ENCODE data around the gene UBE3A.
"Not testable (repeated sequence)": the region's sequence is repeated elsewhere in the genome, so short reads cannot be mapped to it uniquely, and the experiment has no call there.

Gene UBE3A

DNA sequence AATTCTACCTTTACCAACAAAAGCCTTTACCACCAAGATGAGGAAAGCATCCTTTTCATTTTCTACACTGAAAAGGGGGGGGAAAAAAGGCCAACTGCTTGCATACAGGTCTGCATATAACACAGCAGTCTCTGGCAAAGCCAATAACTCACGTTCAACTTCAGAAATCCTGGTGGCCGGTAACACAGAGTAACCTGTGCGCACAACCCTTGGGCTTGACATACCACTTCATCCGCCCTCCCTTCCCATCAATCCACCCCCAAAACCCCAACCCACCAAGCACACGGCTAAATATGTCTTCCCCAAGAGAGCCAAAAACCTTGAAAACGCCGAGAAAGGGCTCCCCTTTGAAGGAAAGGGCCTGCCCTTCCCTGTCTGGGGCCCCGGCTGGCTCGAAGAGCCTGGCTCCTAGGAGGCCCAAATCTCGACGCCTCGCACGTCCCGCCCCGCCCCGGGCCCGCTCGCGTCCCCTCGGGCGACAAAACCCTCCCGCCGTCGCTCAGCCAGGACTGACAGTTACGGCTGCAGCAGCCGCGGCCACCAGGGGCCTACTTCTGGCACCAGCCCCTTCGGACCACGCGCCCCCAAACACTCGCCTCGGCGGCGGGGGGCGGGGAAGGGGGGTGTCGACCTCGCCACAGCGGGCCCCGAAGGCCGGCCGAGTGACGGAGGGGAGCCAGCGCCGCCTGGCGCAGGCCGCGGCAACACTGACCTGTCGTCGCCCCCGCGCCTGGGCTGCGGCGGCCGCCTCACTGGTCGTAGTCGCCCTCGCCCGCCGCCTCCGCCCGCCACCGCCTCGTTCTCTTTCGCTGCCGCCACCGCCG, 835 bp downstream of the UBE3A start:
- DNase-seq: peak; percentile 70

DNA sequence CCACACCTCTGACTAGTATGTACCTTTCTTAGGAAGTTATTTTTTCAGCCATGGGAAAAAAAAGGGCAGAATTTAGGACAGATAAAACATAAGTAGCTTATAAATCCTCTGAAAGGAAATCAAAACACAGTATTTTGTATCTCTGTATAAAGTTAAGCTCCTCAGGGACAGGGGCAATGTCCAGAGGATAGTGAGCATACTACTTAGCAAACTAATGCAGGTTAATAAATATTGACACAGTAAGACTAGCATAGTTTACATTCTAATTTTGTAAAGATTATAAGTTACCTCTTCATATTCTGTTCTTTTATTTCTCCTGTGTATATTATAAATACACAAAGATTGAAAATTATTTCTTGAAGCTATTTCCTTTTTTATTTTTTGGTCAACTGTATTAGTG, 2.1 kb downstream of the UBE3A start:
- no peak for DNase-seq

DNA sequence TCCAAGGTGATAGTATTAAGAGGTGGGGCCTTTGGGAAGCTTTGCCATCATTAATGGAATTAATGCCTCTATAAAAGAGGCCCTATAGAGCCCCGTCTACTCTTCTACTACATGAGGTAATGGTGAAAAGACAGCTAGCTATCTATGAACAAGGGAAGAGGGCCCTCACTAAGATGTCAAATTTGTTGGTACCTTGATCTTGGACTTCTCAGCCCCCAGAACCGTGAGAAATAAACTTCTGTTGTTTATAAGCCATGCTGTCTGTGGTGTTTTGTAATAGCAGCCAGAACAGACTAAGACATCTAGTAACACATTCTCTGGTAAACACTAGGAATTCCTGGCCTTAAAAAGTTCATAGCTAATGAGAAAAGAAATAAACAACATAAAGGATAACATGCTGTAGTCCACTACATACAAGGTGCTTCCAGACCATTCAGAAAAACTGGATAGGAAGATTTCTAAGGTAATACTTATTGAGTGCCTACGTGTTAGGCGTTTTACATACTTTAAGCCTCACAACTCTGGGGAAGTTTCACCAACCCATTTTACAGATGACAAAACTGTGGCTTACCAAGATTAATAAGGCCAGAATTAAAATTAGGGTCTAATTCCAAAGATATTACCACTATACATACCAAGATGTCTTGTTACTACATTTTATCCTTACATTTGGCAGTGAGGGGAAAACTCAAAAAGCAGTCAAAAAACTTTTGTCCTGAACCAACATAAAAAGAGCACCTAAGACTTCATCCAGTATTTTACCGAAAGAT, 3.2 kb downstream of the UBE3A start:
- DNase-seq: no peak

DNA sequence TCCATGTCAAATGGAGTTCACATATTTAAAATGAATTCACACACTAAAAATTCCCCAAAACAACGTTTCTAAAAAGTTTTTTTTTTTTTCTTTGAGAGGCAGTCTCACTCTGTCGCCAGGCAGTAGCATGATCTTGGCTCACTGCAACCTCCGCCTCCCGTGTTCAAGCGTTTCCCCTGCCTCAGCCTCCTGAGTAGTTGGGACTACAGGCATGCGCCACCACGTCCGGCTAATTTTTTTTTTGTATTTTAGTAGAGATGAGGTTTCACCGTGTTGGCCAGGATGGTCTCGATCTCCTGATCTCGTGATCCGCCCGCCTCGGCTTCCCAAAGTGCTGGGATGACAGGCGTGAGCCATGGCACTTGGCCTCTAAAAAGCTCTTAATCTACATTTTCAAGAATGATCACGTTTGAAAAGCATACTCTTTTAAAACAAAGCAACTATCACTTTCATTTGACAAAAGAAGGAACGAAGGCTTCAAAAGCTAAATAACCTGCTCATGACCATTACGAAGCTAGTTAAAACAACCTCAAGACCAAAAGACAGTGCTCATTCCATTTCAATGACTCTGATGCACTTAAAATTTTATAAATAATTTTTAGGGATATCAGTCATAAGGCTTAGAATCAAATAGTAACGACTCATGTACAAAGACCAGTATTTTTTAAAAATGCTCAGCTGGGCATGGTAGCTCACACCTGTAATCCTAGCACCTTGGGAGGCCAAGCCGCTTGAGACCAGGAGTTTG, 5.5 kb downstream of the UBE3A start:
- DNase-seq: no peak

DNA sequence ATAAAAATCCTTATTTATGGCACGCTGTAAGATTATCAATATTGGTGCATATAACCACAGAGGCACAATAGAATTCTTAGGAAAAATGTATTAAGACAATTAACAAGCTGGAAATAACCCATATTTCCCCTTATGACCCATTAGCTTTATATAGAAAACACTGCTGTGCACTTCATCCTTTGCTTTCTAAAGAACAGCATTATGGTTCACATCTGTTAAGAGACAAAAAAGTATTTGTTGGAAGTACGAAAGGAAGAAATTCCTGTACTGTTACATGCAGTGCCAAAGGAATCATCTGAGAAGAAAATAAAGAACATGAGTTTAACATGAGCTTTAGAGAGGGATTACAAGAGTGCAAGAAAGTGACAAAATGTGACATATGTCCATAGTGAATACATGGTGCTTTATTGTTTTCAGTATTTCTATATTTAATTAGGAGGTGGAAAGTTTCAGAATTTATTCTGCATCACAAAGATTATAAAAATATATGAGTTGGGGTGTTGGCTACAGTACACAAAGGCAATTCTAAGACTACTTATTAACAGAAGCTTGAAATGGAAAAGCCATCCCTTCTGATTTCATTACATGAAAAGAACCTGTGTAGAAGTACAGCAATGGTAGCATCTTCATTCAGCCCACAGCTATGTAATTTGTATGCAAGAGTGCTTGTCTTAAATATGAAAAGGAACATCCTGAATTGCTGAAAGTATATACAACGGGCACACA, 6.8 kb downstream of the UBE3A start:
- no peak for DNase-seq

DNA sequence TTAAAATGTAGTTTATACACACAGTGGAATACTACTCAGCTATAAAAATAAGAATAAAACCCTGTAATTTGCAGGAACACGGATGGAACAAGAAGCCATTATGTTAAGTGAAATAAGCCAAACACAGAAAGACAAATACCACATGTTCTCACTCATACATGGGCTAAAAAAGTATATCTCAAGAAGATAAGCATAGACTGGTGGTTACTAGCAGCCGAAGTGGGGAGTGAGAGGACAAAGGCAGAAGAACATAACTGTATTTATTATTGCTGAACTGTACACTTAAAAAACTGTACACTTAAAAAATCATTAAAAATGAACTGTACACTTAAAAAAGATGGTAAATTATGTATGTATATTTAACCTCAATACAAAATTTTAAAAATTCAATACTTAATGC, 11.0 kb downstream of the UBE3A start:
- no peak for DNase-seq

DNA sequence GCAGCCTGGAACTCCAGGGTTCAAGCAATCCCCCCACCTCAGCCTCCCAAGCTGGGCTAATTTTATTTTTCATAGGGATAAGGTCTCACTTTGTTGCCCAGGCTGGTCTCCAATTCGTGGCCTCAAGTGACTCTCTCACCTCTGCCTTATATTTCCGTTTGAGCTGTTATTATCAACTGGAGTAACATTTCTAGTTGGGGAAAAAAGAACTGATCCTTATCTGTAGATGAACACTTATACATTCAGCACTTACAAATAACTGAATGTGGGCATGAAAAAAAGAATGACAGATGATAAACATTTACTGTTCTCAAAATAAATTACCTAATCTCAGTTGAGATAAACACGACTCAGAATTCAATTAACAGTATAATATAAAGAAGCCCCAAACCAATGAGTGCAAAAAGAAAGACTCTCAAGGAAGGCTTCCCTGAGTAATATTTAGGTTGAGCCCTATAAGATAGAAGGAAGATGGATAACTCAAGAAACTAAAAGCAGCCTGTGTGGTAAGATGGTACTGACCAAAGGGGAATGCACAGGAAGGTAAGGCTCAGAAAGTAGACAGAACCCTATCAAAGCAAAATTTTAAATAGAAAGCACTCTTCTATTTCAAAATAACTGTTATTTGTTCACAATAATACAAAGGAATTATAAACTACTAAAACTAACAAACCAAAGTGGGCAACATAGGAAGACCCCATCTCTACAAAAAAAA, 11.8 kb downstream of the UBE3A start:
- no peak for DNase-seq

DNA sequence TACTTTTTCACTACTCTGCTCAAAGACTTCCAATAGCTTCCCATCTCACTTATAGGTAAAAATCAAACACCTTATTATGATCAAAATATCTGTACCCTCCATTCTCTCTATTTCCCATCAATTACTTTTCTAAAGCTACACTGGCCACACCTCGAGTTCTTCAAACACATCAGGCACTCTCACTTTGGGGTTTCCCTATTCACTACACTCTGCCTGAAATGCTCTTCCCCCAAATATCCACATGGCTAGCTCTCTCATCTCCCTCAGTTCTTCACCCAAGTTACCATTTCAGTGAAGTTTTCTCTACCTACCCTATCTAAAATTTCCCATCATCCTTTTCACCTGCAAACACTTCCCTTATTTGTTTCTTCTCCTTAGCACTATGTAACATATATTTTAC, 14.8 kb downstream of the UBE3A start:
- no peak for DNase-seq

DNA sequence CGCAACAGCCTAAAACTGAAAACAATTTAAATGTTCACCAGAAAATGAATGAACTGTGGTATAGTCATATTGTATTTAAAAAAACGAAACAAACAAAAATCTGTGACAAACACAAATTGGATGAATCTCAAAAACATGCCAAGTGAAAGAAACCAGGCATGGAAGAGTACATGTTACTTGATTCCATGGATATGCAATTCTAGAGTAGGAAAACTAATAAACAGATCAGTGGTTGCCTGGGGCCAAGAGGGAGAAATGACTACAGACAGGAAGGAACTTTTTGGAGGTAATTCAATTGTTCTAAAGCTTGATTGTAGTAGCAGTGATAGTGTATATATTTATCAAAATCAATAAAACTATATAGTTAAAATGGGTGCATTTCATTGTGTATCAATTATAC, 16.8 kb downstream of the UBE3A start:
- no peak for DNase-seq

DNA sequence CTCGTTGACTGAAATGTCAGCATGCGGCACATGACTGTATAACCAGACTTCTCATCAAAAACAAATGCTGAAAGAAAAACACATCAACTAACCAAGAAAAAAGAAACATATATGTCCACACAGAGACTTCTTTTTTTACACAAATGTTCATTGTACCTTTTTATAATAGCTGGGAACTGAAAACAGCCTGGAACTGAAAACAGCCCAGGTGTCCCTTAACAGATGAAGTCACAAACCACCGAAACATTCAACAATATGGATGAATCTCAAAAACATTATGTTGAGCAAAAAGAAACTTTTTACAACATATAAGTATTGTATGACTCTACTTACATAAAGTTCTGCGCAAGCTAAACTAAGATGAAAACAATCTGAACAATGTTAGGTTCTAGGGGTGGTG, 20.6 kb downstream of the UBE3A start:
- no peak for DNase-seq

DNA sequence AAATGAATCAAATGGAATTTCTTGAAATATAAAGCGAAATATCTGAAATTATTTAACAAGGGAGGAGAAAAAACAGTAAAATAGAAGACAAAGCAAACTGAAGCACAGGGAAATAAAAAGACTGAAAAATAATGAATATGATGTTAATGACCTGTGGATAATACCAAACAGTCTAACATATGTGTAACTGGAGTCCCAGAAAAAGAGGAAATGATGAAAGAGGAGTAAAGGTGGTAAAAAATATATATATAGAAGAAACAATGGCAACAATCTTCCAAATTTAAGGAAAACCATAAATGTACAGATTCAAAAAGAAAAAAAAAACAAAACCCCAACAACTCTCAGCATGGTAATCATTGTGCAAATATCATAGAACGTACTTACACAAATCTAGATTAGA, 21.2 kb downstream of the UBE3A start:
- no peak for DNase-seq

DNA sequence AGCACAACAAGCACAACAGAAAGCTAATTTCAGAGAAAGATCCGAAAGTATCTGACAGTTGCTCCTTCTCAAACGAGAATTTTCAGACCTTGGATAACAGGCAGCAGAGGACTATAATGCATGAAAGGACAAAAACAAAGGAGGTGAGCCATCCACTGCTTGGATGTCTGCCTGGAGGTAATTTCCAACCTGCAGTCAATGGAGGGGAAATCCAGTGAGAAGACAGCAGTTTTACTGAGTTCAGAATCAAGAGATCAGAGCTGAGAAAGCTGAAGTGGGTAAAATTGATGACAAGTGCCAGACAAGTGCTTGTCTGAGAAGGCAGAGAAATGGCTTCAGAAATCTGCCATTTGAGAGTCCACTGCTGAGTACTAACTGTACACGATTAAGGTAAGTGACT, 22.1 kb downstream of the UBE3A start:
- no peak for DNase-seq

DNA sequence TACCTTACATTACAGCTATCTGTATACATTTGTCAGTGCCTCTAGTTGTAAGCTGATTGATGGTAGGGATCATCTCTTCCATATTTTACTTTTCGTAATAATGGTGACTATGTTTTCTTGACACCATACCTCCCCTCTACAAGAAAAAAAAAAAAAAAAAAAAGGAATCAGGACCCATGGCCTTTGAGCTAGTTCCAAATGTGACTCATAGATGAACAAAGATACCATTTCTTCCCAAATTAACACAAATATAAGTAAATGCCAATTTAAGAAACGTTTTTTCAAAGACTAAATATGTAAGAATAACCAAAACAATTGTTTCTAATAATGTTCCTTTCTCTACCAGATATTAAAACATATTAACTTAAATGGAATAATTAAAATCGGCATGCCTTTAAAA, 23.1 kb downstream of the UBE3A start:
- no peak for DNase-seq

DNA sequence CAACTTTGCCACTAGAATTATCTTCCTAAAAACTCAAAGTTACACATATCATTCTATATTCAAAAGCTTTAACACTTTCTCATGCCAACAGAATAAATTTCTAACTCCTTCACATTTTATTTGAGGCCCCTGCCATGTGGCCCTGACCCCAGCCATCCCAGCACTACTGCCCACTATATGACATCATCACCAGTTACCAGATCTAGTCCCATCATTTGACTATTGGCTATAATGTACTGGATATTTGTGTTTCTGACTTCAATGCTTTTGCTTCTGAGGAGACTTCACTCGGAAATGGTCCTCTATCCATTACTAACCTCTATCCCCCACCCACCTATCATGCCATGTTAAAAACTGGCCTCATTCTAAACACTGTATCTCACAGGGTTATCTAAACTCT, 23.6 kb downstream of the UBE3A start:
- DNase-seq: no peak

DNA sequence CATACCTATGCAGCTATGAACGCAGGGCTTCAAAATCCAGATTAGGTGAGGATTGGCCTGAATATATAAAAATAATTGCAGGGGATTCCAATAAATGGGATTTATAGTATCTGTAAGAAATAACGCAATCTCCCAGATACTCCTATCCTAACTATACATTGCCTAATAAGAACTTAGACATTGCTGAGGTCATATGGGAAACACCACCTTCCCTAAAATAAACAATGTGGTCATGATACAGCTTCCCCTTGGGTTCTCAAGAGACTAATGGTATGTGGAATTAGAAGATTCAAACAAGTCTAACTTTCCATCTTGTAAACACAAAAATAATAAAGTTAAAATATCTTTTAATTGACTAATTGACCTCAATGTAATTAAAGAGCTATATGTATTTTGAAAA, 28.2 kb downstream of the UBE3A start:
- DNase-seq: no peak

DNA sequence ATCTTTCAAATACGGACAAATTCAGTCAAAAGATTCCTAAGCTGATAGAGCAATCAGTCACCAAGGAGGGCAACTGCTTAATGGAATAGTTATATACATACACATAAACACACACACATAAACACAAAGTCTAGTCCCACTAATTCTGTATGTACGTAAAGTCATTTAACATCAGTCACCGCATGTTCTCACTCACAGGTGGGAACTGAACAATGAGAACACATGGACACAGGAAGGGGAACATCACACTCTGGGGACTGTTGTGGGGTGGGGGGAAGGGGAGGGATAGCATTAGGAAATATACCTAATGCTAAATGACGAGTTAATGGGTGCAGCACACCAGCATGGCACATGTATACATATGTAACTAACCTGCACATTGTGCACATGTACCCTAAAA, 29.1 kb downstream of the UBE3A start:
- DNase-seq: not testable (repeated sequence)

DNA sequence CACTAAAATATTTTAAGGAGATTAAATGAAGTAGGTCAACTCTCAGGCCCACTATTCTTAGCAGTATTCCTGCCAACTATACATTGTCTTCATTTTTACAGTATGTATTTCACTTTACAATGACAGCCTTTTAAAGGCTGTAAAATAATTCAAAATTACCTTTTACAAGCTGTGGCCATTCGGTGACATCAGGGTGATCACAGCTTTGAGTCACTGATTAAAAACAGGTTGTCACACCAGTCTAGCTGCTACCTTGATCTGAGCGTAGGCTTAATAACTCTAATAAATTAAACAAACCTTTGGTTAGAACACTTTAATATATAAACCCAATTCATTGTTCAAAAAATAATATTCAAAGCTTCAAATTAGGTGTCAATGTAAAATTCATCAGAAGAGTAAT, 29.9 kb downstream of the UBE3A start:
- DNase-seq: no peak

DNA sequence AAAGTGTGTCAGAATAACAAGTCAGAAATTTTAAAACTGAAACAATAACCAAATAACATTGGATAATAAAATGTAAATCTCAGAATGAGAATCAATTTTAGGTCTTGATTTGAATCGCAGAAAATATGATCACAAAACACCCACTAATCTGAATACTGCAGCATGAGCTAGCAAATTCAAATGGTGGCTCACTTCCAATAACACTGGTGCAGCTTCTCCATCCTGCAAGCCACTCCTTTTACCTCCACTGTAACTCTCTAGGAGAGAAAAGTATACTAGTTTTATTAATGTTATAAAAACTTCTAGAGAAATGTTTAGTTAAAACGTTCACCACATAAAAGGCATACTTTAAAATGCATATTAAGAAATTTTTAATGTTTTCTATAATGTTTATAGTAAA, 30.4 kb downstream of the UBE3A start:
- DNase-seq: no peak

DNA sequence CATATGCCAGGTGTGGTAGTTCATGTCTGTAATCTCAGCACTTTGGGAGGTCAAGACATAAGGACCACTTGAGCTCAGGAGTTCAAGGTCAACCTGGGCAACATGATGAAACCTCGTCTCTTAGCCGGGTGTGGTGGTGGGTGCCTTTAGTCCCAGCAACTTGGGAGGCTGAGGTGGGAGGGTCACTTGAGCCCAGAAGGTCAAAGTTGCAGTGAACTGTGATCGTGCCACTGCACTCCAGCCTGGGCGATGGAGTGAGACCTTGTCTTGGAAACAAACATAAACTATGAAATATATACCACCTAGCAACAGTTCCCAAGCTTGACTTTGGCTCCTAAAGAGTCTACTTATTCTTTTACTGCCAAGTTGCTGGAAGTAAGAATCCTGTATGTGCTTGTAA, 30.9 kb downstream of the UBE3A start:
- no peak for DNase-seq

DNA sequence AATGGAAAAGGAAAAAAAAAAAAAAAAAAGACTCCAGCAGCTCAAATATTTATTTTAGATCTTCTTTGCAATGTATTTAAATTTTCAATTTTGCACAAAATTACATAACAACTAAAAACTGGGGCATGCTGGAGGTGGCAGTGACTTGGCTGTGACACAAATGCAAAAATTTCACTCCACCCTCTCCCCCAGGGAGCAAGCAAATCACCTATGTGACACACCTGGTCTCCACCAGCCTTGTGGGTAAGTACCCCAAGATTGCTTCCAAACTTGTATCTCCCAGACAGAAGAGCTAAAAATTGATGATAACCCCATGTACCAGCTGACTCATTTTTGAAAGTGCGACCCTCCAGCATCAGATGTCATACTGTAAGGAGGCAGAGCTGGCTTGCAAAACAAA, 32.0 kb downstream of the UBE3A start:
- no peak for DNase-seq

DNA sequence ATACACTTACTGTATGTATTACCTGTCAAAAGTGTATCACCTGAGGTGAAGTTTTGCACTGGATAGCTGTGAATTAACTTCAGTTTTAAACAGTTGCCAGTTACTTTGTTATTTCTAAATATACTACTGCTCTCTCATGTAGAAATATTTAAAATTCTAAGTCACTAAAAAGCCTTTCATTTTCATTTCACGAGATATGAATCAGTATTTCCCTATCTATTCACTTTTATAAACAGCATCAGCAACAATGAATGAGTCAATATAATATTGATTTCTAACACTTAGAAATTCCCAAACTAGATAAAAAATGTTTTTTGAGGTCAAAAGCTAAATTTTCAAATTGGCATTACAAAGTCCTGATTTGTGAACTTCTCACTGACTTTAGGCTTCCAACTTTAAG, 32.6 kb downstream of the UBE3A start:
- no peak for DNase-seq

DNA sequence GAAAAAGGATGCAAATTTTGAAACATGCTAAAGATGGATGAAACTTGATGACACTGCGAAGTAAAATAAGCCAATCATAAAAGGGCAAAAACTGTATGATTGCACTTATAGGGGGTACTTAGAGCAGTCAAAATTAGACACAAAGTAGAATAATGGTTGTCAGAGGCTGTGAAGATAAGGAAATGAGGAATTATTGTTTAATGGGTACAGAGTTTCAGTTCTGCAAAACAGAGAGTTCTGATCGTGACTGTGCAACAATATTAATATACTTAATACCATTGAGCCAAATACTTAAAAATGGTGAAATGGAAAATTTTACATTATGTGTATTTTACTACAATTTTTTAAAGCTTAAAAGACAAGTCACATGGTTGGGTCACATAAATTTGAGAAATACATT, 35.1 kb downstream of the UBE3A start:
- no peak for DNase-seq

DNA sequence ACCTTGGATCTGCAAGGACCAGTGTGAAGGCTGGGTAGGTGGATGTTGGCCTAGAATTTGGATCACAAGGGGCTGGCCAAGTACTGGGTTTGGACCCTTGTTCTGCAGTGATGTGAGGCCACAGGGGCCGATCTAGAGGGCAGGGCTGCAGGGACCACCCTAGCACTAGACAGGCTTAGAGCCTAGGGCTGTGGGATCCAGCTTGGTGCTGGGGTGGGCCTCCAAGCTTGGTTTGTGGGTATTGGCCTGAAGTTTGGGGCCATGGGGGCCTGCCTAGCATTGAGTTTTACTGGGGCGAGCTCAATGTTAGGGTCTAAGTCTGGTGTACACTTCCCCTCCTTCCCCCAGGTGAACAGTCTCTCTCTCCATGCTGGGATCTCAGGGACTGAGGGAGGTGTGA, 36.5 kb downstream of the UBE3A start:
- DNase-seq: no peak
